ENCODE data around the gene USP53. TPM values are rescaled to one million over a fixed set of nuclear protein-coding genes. Genes with fewer than 3 reads are reported as not detected.
"Not testable (repeated sequence)": the region's sequence is repeated elsewhere in the genome, so short reads cannot be mapped to it uniquely, and the experiment has no call there.

USP53 gene
- 34.7 TPM for total RNA-seq
- long read RNA-seq, partial matches to known transcripts: 3 of 14 reads
- long read RNA-seq, other reads (novel, unspliced or antisense): 11 of 14 reads

DNA sequence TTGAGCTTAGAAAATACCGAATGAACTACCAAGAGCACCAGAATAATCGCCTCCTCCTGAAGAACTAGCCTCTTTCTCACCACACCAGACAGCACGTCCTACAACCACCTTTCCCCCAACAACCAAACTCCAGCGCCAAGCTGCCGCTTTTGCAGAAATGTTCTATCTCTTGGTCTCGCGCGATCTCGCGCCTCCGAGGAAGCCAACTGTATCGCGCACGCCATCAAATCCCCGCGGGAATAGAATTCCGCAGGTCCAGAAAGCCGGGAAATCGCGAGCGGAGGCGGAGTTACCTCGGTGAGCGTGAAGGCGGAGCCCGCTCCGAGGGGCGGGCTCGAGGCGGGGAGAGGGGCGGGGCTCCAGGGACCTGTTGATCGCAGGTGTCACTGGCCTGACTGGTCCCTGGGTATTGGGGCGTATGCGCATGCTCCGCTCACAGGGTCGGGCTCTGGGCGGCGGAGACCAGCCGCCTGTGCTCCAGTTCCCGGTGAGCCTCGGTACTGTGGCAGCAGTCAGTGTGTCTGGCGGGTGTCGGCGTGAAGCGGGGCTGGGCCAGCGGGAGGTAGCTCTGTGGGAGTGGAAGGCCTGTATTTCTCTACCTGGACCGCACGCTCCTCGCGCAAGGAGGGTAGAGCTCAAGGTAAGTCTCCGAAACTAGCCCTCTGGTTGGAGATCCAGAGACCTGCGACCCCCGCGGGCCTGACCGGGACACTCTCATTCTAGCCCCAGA is at the start of gene USP53:
USP53 (plus strand) TSS at position 480 of the 730 bp plus-strand sequence. CDS start 27,047 bp downstream, outside the sequence.
- intact Hi-C loops (cut with DNase I): loop anchor here (10.0 kb wide), 1 partner anchor 168 kb away; no protein-coding TSS in a partner anchor
- ATAC-seq (ENCODE audit: poor library complexity) (peak; percentile 97), DNase-seq (peak; percentile 98)

DNA sequence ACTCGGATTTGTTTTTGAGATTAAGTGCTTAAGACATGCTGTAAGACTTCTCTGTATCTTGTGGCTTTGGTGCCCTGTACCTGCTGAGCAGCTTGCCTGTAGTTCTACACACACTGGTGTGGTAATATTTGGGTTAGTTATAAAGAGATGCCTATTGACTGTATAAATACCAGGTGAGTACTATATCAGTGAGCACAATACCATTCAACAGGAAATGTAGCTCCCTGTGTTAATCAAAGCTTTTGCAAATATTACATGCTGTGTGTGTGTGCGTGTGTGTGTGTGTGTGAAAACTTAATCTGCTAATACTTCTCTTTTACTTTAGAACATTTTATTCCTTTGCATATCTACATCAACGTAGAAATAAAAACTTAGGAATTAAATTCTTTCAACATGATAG is 46.7 kb upstream of the USP53 start:
- ATAC-seq (ENCODE audit: poor library complexity) (no peak), DNase-seq (no peak)
- intact Hi-C loops (cut with DNase I): no loop called here

DNA sequence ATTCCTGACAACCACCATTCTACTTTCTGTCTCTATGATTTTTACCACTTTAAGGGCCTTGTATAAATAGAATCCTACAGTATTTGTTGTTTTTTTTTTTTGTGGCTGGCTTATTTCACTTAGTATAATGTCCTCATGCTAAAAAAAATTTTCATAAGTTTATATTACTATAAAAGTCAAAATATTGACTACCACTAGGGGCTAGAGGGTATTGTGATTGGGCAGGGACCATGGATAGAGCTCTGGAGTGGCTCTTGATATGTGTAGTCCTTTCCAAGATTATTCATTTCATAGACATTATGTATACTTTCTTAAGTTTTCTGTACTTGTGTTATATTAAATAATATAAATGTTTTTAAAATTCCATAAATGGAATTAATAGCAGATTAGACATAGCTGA is 42.3 kb upstream of the USP53 start:
- DNase-seq (no peak), ATAC-seq (ENCODE audit: poor library complexity) (no peak)
- intact Hi-C loops (cut with DNase I): no loop called here

DNA sequence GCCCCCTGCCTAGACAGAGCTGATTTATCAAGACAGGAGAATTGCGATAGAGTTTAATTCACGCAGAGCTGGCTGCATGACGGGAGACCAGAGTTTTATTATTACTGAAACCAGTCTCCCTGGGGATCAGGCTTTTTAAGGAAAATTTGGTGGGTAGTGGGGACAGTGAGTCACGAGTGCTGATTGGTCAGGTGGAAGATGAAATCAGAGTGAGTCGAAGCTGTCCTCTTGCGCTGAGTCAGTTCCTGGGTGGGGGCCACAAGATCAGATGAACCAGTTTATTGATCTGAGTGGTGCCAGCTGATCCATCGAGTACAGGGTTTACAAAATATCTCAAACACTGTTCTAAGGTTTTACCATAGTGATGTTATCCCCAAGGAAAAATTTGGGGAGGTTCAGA is 40.3 kb upstream of the USP53 start:
- DNase-seq: no peak
- no peak for ATAC-seq (ENCODE audit: poor library complexity)
- intact Hi-C loops (cut with DNase I): no loop called here

DNA sequence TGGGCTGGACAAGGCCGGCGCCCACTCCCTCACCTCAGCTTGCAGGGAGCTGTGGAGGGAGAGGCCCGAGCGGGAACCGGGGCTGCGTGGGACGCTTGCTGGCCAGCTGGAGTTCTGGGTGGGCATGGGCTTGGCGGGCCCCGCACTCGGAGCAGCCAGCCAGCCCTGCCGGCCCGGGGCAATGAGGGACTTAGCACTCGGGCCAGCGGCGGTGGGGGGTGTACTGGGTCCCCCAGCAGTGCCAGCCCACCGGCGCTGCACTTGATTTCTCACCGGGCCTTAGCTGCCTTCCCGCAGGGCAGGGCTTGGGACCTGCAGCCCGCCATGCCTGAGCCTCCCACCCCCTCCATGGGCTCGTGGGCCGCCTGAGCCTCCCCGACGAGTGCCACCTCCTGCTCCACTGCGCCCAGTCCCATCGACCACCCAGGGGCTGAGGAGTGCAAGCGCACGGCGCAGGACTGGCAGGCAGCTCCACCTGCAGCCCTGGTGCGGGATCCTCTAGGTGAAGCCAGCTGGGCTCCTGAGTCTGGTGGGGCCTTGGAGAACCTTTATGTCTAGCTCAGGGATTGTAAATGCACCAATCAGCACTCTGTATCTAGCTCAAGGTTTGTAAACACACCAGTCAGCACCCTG is 38.7 kb upstream of the USP53 start:
- DNase-seq; intact Hi-C loops (cut with DNase I); ATAC-seq (ENCODE audit: poor library complexity): not testable (repeated sequence)

DNA sequence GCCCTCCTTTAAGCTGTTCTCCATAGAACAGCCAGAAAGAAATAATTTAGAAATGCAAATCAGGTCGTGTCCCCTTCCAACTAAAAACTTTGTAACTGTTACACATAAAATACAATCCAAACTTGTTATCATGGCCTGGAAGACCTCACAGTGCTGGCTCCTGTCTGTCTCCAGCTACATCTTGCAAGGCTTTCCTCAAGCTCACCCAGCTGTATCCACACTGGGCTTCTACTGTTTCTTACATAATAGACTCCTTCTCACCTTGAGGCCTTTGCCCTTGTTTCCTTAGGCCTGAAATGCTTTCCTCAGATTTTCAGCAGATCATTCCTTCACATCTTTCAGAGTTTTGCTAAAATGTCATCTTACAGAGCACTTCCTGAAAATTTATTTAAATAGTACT is 33.5 kb upstream of the USP53 start:
- DNase-seq: no peak
- peak; percentile 18 for ATAC-seq (ENCODE audit: poor library complexity)
- intact Hi-C loops (cut with DNase I): no loop called here

DNA sequence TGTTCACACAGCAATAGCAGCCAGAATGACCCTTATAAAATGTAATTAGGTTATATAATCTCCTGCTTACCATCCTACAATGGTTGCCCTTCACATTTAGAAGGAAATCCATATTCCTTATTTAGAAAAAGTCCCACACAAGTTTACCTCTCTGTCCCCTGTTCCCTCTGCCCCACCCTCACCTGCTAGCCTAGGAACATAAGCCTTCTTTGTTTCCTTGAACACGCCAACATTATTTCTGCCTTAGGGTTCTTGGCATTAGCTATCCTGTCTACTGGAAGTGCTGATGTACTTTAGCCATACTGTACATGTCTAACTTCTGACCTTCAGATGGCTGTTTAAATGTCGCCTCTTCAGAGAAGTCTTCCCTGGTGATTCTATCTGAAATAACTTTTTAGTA is 28.4 kb upstream of the USP53 start:
- ATAC-seq (ENCODE audit: poor library complexity): peak; percentile 6
- intact Hi-C loops (cut with DNase I): no loop called here

DNA sequence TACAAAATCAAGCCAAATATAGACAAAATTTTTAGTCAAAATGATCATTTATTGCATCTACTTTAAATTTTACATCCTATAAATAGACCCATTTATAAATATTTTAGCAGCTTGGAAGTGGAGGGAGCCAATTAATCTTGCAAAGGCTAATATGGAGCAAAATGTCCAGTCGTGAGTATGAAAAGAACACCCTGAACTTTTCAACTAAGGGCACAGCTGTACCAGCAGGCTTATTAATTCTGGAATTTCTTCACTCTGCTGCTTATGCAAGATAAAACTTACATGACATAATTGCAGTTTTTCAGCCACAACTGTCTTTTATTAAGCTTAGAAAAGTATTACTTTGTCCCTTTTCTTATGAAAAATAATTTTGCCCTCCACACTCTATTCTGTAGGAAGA is 22.9 kb upstream of the USP53 start:
- ATAC-seq (ENCODE audit: poor library complexity): peak; percentile 76
- DNase-seq: no peak
- intact Hi-C loops (cut with DNase I): no loop called here

More for the DNA sequence above, 28.4 kb upstream of the USP53 start:
- no peak for DNase-seq

DNA sequence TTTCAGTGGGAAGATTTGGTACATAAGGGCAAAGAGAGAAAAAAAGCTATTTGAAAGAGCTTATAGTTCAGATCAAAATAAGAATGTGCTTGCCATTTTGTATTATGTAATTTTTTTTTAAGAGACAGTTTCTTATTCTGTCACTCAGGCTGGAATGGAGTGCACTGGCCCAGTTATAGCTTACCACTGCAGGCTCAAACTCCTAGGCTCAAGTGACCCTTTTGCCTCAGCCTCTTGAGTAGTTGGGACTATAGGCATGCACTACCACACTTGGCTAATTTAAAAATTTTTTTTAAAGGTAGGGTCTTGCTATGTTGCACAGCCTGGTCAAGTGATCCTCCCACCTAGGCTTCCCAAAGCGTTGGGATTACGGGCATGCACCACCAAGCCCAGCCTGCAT is 22.2 kb upstream of the USP53 start:
- intact Hi-C loops (cut with DNase I): no loop called here
- ATAC-seq (ENCODE audit: poor library complexity) (peak; percentile 30), DNase-seq (no peak)

DNA sequence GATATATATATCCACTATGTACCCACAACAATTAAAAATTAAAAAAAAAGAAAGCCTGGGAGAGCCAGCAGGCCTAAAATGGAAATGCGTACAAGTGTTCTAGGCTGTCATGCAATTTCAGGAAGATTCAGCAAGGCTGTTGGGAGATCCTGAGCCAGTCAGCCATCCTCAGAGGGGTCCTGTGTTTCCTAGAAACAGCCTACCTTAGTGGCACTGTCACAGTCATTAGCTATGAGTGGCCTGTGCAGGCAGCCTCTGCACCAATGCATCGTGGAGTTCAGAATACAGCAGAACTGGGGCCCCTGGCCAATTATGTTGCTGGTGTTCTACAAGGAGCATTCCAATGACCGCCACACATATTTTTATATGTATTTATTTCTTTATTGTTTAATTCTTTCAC is 21.0 kb upstream of the USP53 start:
- DNase-seq (no peak), ATAC-seq (ENCODE audit: poor library complexity) (no peak)
- intact Hi-C loops (cut with DNase I): no loop called here

DNA sequence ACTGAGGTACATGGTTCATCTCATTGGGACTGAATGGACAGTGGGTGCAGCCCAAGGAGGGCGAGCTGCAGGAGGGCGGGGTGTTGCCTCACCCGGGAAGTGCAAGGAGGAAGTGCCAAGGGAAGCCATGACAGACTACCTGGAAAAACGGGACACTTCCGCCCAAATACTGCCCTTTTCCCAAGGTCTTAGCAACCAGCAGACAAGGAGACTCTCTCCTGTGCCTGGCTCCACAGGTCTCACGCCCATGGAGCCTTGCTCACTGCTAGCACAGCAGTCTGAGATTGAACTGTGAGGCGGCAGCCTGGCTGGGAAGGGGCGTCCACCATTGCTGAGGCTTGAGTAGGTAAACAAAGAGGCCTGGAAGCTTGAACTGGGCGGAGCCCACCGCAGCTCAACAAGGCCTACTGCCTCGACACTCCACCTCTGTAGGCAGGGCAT is 14.7 kb upstream of the USP53 start:
- intact Hi-C loops (cut with DNase I): no loop called here
- DNase-seq (no peak), ATAC-seq (ENCODE audit: poor library complexity) (no peak)

DNA sequence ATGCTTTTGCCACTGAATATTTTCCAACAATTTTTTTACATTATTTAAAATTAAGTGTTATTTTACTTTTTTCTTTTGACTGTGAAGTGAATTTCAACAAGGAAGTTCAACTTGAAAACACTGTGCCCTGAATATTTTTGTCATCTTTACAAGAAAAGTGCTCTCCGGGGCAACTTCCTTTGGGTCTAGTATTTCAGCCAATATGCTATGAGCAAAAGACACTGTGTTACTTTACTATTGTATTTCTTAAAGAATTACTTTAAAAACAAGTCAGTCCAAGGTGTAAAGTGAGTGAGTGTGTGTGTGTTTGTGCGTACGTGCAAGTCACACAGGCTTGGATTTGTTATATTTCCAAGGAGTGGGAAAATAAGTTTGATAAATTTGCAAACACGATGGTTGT is 7.6 kb upstream of the USP53 start:
- intact Hi-C loops (cut with DNase I): no loop called here
- ATAC-seq (ENCODE audit: poor library complexity) (peak; percentile 14), DNase-seq (no peak)

DNA sequence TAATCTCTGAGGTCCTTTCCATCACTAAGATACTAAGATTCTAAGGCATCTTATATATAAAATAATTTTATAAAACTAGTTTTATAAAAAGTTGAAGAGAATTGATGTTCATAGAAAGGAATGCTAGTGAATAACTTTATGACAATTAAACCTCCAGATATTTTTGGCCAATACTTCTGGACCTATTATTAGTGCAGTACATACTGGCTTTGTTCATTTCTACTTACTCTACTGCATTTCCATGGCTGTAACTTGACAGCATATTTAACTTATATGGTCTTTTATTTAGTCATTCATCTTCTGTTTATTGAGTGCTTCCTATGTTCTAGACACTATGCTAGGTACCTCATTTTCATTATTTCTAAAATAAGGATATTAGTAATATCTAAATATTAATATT is 6.8 kb upstream of the USP53 start:
- intact Hi-C loops (cut with DNase I): no loop called here
- ATAC-seq (ENCODE audit: poor library complexity): peak; percentile 54

DNA sequence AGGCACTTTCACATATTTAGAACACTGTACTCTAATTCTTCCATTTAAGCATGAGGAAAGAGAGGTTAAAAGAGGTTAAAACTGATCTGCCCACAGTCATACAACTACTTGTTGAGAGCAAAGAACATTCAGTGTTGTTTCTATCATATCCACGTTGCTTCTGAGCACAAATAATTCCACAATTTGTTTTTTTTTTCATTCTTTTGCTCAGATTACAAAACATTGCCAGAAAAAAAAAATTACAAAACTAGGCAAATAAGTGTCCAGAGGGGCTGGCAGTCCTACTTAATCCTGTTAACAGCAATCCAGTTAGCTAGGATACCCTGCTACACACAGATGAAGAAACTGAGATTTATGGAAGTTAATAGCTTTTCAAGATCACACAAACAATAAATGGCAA is 6.3 kb upstream of the USP53 start:
- no peak for DNase-seq
- intact Hi-C loops (cut with DNase I): no loop called here
- peak; percentile 68 for ATAC-seq (ENCODE audit: poor library complexity)

More for the DNA sequence above, 6.8 kb upstream of the USP53 start:
- no peak for DNase-seq

DNA sequence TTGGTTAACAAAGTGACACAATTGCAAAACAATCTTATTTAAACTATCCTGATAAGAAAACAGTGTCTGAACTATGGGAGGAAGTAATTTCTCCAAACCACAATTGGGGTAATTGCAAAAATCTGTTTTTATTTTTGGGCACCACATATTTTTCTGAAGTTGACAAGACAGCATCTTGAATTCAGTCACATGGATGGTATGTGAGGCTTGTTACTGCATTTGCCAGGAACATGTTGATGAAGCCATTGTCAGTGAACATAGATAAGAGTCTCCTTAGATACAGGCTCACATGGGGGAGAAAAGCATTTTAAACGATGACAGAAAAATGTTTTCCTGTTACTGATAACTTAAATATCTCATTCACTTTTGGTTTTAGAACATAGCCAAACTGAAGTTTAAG is 5.5 kb upstream of the USP53 start:
- ATAC-seq (ENCODE audit: poor library complexity) (peak; percentile 53), DNase-seq (no peak)
- intact Hi-C loops (cut with DNase I): no loop called here

DNA sequence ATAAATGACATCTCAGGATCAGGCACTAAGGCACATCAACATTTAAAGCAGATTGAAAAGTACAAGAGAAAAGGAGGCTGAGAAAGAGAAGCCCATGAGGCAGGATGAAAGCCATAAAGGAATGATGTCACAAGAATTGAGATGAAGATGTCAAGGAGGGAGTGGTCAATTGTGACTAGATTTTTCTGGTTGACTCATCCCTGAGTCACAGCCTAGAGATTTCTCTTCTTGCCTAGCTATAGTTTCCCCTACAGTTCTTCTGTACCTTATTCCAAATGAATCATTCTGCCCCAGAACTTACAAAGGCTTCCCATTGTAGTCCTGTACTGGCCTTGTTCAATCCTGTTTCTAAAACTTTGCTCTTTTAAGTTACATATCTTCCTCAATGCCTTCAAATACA is 3.4 kb upstream of the USP53 start:
- no peak for DNase-seq
- intact Hi-C loops (cut with DNase I): no loop called here
- ATAC-seq (ENCODE audit: poor library complexity): no peak

DNA sequence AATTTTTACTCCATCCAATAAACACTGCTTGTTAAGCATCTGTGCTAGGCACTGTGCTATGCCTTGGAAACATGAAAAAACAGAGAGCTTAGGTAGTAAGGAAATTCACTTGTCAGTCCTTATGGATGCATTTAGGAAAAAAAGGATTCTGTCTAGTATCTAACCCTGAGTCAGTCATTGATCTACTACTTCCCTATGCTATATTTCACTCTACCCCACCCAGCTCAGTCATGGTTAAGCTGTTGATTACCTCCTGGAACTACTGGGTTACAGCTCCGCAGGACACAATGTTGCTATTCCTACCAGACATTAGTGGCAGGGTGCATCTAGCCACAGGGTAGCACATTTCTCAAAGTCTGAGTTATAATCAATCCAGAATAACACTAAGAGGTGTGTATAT is 2.9 kb upstream of the USP53 start:
- intact Hi-C loops (cut with DNase I): no loop called here
- DNase-seq (no peak), ATAC-seq (ENCODE audit: poor library complexity) (no peak)

DNA sequence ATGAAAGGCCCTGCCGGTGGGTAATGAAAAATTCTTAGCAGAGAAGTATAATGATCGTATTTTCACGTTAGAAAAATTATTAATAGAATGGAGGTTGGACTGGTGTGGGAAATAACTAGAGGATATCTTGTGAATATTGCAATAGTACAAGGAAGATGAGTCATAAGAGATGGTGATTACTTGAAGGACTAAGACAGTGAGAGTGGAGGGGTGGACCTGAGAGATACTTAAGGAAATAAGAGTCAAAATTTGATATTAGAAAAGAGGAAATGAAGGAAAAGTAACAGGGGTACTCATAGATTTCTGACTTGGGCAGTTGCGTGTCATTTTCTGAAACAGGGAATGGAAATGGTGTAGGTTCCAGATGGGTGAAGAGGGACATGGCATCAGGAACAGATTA is 1.7 kb upstream of the USP53 start:
- intact Hi-C loops (cut with DNase I): loop anchor here (10.0 kb wide), 1 partner anchor 166 kb away; no protein-coding TSS in a partner anchor
- DNase-seq (no peak), ATAC-seq (ENCODE audit: poor library complexity) (no peak)

DNA sequence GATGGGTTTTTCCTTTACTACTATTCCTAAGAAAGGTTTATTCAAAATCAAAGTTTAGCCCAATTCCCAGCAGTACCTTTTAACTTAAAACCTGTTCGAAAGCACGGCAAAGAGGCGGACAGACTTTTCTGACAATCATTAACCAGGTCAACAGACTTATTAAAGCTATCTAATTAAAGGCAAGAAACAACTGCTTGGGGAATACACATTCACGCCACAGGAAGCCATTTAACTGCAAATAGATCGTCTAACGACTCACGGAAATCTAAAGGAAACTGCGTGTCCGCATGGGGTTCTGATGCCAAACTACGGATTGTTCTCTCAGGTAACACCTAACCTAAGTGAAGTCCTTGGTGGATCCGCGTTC is 663 bp upstream of the USP53 start:
- DNase-seq: no peak
- peak; percentile 2 for ATAC-seq (ENCODE audit: poor library complexity)
- intact Hi-C loops (cut with DNase I): loop anchor here (10.0 kb wide), 1 partner anchor 167 kb away; no protein-coding TSS in a partner anchor

DNA sequence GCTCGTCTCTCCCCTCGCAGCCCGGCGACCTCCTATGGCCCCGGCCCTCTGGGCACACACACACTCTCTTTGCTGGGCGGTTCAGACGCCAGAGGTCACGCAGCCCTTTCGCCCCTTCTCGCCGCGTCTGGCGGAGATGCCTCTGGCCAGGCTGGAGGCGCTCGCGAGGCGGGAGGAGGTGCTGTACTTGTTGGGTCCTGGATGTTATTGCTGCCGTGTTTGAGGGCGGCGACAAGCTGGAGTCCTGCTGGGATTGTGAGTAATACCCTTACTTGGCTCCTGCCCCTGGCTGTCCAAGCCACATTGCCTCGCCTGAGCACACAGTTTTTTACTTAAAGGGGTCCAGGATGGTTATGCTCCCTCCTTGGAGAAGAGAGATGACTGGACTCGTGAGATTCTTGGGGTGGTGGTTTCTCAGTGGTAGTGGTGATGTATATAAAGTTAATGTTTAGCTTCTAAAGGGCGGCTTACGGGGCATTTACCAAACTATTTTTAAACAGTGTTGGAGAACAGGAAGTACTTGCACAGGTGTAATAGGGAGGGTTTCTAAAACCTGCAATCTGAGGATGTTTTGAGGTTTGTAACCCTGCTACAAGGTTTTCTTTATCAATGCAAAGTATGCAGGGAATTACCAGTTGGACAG is 572 bp downstream of the USP53 start:
- intact Hi-C loops (cut with DNase I): loop anchor here (10.0 kb wide), 1 partner anchor 168 kb away; no protein-coding TSS in a partner anchor
- ATAC-seq (ENCODE audit: poor library complexity) (peak; percentile 88), DNase-seq (peak; percentile 94)
